Fibroblast of peridontal ligament (primary cell): ENCODE results near the gene MAP3K4.

Source experiments
- DNase-seq: peaks from one replicate; pipeline ENCODE4 v3.0.0-alpha.2; 2010; ENCODE audit errors: extremely low read depth

The MAP3K4 gene

DNA sequence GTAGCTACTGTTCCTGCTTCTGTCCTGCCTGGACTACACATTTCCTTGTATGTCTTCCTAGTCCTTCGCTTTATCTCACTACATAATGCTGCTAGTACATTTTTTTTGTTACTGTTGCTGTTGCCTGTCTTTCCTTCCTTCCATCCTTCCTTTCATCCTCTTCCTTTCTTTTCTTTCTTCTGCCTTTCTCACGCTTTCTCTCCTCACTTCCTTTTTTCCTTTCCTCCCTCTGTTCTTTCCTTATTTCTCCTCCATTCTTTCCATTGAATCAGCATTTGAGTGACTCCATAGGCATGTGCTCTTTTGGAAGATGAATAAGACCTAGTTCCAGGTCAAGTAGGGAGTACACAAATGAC is 46.3 kb downstream of the MAP3K4 start:
- no peak for DNase-seq

DNA sequence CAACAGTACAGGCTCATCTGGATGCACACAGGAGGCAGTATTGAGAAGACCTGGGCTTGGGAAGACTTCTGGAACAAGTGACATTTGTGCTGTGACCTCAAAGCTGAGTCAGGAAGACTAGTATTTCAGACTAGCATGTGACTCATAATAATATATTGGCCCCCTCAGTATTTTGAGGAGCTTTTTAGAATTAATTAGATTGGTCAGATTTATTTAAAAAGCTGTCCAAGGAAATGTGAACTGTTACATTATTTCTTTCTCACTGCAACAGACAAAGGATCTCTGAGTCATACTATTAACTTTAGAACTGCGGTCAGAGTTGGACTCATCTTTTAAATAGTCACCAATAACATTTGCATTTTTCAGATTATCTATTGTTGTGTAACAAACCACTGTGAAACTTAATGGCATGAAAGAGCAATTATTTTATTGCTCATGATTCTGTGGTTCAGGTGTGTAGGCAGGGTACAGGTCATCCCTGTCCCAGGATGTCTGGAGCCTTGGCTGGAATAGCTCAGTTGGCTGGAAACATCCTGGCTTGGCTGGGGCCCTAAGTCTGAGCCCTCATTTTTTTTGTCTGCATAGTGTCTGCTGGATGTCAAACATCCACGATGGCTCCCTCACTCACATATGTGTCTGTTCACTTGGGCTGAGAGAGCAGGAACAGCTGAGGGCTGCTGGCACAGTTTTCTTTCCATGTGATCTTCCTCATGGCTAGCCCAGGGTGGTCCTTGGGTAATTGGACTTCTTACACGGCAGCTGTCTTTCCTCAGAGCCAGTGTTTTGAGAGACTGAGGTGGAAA is 46.9 kb downstream of the MAP3K4 start:
- peak; percentile 92 for DNase-seq

DNA sequence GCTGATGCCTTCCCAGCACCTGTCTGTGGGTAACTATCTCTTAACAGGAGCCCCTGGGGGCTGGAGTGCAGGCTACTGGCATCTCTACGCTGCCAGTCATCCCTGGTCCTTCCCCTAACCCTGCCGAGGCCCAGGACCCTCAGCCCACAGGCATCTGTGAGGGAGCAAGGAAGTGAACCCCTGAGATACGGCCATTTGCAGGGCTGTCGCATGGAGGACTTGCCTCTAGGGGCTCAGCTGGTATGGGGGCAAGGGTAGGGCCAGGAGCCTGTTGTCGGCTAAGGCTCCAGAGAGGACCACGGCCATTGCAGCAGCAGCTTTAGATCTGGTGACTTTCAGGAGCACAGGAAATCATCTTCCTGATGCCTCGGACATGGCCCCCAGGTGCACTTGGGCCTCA is 49.7 kb downstream of the MAP3K4 start:
- DNase-seq: no peak

DNA sequence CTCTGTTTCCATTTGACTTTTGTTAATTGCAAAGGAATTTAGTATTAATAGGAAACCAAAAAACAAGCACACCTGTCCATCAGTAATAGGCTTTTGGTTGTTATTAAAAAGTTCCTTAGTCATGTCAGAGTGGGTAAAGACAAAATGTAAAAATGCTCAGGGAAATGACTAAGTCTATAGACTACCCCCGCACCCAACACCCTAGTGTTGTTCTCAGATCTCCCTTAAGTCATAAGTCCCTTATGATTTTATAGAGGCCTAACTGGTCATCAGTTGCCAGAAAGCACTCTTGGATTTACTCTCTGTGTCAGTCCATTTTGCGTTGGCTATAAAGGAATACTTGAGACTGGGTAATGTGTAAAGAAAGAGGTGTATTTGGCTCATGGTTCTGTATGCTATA is 52.8 kb downstream of the MAP3K4 start:
- DNase-seq: no peak

DNA sequence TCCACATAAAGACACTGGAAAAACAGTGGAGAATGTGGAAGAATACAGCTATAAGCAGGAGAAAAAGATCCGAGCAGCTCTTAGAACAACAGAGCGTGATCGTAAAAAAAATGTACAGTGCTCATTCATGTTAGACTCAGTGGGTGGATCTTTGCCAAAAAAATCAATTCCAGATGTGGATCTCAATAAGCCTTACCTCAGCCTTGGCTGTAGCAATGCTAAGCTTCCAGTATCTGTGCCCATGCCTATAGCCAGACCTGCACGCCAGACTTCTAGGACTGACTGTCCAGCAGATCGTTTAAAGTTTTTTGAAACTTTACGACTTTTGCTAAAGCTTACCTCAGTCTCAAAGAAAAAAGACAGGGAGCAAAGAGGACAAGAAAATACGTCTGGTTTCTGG is 57.1 kb downstream of the MAP3K4 start:
- peak; percentile 97 for DNase-seq

DNA sequence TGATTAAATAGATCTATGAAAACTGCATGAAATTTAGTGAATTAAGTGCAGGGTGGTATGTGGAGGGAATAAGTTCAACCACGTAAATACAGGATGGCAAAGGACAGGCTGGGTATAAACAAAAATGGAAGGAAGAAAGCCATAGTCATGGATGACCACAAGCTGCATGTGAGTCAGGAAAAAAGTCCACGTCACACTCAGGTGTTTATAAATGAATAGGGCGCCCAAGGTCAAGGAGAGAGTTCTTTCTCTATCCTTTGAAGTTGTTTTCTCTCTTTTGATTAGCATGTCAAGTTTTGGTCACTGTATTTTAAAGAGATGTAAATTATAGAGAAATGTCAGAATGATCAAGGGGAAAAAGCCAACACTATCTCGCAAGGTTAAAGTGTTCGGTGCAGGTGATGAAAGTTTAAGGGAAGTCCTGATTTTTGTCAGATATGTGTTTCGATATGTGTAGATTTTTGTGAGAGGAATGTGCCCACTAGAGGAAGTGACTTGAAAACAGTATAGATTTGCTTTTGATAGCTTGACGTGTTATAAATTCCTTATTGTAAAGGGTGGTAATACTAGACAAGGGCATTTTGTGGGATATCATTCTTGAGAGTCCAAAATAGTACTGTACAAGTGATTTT is 58.7 kb downstream of the MAP3K4 start:
- no peak for DNase-seq

DNA sequence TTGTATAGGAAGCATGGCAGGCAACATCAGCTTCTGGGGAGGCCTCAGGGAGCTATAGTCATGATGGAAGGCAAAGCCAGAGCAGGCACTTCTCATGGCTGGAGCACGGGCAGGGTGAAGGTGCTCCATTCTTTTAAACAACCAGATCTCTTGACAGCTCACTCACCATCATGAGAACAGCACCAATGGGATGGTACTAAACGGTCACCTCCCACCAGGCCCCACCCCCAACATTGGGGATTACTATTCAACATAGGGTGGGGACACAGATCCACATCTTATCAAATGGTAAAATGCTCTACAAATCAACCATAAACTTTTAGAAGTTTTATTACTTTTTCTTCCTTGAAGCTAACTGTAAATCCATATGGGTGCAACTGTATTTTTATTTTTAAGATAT is 61.5 kb downstream of the MAP3K4 start:
- no peak for DNase-seq

DNA sequence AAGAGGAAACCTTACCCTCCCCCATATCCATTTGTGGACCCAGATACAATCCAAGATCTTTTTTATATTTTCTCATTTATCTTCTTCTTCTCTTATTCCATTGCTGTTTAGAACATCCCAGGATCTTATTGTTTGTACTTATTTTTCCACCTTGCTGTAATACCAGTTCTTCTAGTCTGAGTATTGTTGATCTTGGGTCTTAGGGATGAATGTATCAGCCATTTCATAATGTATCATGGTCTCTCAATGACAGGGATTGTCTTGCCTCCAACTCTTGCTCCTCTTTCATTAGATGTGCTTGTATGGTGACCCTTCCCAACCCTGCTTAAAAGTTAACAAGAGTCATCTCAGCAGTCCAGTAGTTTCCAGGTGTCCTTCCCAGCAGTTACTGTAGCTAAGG is 63.3 kb downstream of the MAP3K4 start:
- DNase-seq: no peak

DNA sequence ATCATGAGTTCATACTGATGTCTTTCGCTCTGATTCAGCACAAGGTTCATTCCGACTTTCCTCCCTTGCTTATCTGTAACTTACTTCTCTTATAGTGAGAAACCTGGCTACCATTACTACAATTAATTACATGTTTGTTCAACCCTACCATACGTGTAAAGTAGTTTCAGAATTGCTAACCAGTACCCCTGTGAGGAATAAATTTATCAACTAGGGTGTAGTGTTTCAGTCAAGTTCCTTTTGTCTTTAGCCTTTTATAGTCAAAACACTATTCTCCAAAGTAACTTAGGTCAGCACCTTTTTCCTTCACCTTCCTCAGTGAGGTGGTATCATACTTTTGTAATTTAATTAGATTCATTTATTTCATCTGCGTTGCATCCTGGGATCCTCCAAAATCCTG is 64.9 kb downstream of the MAP3K4 start:
- DNase-seq: no peak

DNA sequence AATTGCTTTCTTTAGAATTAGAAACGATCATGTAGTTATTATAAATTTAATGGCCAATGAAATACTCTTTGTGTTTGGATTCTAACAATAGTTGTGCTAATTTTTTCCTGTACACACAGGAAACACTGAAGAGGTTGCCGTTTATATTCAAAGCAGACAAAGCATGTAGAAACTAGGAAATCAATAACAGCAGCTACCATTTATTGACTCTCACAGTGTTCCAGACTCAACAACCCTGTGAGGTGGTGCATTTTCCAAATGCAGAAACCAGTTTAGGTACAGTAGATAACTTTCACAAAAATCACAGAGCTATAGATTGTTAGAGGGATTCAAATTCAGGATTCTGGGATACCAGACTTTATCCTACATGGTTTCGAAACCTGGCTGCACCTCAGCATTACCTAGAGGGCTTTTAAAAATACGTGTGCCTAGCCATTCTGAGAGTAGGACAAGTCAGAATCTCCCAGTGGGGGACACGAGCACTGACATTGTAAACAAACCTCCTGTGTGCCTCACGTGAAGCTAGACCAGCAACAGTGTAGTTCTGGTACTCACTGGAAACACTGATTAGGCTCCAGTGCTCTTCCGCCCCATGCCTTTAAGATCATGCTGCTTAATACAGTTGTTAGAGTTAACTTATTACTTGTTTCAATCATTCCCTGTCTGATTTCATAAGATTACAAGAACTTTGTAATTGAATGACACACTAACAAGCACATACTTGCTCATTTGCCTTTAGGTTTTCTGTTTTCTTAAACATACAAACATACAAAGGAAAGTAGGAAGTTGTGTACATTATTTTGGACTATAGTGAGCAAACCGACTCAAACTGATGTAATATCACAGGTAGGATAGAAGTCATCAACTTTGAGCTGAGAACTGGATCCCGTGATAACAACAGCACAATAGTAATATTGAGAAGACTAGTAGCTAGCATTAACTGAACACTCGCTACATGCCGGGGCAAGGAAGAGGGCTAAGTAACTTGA is 65.8 kb downstream of the MAP3K4 start:
- DNase-seq: no peak

DNA sequence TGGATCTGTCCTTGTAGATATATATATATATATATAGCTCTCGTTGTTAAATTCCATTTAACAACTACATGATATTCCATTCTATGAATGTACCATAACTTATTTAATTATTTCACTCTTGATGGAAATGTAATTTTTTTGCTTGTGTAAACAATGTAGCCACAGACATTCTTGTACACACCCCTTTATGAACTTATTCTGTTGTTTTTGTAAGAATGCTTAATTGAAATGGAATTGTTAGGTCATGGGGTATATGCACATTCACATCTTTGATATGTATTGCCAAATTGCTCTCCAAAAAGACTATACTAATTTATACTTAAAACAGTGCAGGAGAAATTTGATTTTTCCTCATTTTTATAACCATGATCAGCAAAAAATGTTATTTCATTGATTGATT is 67.2 kb downstream of the MAP3K4 start:
- DNase-seq: peak; percentile 14

DNA sequence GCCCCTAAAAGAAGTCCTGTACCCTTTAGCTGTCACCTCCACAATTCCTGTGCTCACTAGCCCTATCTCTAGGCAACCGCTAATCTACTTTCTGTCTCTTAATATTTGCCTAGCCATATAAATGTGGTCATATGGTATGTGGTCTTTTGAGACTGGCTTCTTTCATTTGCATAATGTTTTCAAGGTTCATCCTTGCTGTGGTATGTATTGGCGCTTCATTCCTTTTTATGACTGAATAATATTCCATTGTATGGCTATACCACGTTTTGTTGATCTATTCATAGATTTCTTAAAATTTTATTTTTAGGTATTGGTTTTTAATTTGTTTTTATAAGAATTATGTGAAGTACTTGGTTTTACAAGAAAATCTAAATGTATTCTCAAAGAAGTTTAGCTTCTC is 70.0 kb downstream of the MAP3K4 start:
- DNase-seq: no peak

DNA sequence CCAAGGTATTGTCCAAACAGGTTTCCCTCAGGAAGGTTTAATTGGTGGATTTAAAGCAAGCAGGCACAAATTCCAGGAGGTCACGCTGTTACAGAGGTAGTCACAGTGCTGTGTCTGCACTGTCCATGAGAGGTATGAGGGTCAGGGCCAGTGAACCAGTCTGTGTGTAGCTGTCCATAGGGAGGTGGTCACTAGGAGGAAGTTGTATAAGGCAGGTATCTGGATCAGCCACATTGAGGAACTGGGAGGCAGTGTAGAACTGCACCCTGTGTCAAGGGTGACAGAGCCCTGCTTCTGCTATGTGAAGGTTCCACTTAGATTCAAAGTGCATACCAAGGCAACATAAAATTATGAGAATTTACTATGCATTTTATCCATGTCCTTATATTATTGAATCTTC is 73.3 kb downstream of the MAP3K4 start:
- no peak for DNase-seq

DNA sequence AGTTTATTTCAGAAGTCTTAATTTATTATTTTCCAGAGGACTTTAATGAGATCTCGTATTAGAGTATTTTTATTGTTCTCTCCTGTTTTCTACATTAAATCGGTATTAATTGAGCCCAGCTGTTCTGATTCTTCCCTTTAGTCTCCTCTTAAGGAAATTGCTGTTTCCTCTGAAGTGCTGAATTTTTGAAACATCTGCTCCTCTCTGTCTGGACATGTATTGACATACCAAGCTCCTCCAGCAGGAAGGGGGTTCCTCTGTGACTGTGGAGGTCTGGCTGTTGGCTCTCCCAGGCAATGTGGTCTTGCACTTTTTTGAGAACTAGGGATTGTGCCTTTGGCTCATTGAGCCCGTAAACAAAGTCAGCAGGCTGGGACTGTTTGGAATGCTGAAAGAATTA is 74.9 kb downstream of the MAP3K4 start:
- DNase-seq: peak; percentile 27

DNA sequence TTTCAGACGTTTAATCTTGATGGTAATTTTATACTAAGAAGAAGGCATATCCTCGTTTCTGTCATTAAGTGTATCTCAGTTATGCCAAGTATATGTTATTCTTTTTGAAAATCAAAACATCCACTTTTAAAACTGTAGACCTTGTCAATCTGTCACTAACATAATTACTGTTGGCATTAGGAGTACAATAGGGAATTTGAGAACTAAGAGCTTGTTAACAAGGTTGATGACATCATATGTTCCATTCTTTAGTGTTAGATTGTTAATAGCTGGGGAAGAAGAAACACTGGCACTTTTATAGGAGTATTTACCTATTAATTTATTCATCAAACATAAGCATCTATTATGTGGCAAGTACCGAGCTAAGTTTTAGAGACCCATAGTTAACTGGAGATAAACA is 76.2 kb downstream of the MAP3K4 start:
- DNase-seq: no peak

DNA sequence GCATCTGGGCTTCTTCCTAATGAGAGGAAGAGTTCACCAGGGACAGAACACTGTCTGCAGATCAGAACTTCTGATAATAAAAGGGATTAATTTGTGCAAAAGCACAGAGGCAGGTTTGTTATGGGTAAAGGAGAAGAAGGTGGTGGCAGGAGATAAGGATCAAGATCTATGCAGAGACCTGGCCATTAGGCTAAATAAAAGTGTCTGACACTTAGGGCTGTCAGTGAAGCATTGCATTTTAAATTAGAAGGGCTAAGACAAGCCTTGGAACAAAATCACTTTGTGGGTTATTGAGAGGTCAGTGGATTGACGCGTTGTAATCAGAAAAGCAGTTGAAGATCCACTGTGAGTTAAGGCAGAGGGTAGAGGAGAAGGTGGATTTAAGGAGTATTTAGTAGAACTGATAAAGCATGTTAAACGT is 76.8 kb downstream of the MAP3K4 start:
- no peak for DNase-seq

DNA sequence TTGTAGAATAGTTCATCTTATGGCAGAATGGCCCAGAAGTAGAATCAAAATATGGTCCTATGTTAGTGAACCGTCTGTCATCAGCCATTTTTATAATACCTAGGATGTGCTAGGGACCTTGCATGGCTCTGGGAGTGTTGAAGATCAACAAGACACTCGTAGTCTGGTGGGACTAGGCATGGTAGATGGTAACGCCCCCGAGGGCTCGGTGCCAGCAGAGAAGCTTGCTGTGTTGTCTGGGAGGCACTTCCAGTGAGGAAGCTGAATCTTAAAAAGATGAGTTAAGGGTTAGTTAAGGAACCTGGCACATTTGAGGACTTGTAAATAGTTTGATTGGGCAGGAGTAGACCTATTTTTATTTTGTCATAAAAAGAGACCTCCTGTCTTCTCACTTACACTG is 82.4 kb downstream of the MAP3K4 start:
- no peak for DNase-seq

DNA sequence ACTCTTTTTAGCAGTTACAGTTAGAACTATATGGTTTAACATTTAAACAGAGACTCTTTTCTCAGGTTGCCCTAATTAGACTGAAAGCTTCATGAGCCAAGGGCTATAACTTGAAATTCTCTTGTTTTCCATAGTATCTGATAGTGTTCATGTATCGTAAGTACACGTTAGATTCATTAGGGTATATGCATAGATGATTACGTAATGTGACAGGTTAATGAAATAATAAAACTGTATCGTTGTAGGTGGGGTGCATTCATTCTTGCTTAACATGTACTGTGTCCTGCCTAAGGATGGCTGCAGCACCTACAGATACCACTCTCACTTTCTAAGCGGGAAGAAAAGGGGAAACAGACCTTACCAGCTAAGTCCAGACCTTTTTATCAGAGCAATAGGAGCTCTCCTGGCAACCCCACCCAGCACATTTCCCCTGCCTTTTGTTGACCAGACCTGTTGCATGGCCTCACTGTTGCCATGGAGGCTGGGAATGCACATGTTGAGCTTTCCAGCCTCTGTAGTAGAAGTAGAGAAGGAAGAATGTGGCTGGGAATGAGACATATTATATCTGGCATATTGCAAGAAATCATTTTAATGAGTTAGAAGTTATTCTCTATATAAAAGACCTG is 83.0 kb downstream of the MAP3K4 start:
- DNase-seq: no peak

DNA sequence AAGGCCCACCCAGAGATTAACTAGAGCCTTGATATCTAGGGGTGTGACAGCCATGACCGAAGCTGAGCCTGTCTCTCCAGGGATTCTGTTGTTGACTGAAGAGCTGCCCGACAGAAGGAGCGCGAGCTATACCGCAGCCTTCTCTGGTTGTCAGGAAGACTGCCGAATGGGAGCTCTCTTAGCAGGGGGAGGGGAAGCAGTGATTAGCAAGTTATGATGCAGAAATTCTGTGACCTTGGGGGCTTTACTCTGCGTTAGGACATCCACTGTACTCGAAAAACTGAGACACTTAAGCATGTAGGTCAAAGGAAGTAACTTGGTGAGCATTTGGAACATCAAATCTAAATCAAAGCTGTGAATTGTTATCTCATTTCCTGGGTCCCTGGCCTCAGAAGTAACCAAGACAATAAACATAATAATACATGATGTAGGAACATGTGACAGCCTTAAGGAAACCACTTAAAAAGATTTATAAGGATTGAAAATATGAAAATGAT is 84.7 kb downstream of the MAP3K4 start:
- DNase-seq: no peak

DNA sequence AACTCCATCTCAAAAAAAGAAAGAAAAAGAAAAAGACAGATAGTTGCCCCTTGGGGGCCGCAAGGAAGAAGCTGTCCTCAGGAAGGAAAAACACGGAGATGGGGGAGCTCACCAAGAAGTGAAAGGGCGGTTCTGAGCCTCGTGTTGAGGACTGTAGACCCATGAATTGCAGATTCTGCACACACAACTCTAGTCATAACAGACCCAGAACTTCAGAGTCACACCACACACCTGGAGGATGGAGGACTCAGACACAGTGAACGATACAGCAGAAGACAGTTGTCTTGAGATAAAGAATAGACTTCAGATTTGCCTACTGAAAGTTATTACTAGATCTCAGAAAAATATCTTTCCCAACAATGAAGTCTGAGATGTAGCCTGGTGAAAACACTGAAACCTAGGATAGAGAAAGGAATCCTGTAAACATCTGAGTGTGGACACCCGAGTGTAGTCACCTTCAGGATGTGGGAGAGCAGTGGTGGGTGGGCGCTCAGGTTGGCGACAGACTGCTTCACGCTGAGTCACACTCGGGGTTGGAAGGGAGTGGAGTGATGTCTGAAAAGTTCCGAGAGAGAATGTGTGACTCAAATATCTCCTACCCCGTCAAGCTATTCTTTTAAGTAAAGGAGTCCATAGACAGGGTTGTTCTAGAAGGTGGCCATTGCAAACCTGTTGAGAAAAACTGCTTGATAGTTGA is 88.1 kb downstream of the MAP3K4 start:
- DNase-seq: peak; percentile 24

DNA sequence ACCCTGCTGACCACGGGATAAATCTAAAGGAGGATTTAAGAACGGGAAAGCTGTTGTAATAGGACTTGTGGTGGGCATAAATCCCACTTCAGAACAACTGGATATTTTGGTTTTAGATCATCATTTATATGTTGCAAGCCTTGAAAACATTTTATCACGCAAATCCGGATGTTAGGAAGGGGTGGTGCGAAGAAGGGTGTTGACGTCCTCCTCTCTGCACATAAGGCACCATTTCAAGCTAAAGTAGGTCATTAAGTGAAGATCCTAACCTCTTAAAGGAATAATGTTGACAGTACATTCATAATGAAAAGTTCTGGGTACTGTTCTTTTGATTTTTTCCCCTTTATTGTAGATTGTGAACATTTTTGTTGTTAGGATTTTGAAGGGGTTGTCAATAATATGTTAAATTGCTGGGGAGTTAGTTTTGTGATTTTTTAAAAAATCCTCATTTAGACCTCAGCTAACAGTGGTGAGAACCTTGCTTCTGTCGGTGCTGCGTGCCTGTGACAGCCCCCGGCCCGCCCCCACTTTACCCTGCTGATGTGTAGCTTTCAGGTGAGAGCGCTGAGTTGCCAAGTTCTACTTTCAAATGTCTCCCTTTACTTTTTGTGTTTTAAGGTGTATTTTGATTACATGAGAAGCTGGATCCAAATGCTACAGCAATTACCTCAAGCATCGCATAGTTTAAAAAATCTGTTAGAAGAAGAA is 88.8 kb downstream of the MAP3K4 start:
- DNase-seq: no peak
